Astrocyte of the cerebellum (primary cell): ENCODE measurements around the gene NCAM1.

ENCODE experiments used
- DNase-seq: peaks from one replicate; pipeline ENCODE4 v3.0.0-alpha.2; 2011; ENCODE audit warnings: low read depth
- H3K4me3 ChIP-seq: 2 replicates; pipeline ENCODE4 v1.5.1; 2011; ENCODE audit warnings: mild to moderate bottlenecking, low read depth, low read length, moderate library complexity
- in situ Hi-C: cut with HindIII; loops from 2 replicates; pipeline ENCODE4 v1.10.0; 2017; ENCODE audit warnings: low sequenced_read_pairs
- TF ChIP-seq, protein P1 (sequence below): IDR thresholded peaks from 2 replicates; pipeline ENCODE4 v1.5.1; 2012; ENCODE audit warnings: low read length, low read depth, moderate library complexity, mild to moderate bottlenecking; ENCODE audit errors: missing control alignments

Gene NCAM1

DNA sequence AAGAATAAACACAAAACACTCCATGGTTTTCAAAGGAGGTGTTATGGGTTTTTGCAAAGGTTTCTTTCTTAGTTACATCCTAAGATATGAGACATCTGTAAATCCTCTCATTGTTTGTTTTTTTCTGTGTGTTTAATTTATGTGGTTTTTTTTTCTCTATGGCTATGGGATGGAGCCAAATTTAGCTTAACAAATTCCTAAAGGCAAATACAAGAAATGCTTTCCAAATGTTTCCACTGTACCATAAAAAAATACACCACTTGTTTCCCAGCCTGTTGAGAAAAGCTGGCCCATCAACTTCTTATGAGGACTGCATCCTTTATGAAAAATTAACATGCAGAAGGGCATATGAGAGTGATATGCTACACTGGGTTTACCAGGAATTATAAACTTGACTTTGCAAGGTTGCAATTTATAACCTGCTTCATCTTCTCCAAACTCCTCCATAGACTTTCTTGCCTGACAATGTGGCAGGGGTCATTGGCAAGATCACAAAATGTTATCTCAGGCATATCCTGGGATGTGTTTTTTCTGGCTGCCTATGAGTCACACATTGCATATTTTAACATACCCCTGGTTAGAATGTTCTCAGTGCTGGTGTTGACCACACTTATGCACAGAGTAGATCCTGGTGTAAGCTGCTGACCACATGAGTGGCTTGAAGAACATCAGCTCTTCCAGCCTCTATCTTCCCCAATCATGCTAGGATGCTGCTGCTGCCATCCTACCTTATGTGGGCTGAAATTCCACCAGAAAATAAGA lies 215.6 kb downstream of the NCAM1 start:
- DNase-seq = peak; percentile 83
- in situ Hi-C loops = no loop called here
- H3K4me3 ChIP-seq = no peak overlapping the region
- TF ChIP-seq, protein P1, sequence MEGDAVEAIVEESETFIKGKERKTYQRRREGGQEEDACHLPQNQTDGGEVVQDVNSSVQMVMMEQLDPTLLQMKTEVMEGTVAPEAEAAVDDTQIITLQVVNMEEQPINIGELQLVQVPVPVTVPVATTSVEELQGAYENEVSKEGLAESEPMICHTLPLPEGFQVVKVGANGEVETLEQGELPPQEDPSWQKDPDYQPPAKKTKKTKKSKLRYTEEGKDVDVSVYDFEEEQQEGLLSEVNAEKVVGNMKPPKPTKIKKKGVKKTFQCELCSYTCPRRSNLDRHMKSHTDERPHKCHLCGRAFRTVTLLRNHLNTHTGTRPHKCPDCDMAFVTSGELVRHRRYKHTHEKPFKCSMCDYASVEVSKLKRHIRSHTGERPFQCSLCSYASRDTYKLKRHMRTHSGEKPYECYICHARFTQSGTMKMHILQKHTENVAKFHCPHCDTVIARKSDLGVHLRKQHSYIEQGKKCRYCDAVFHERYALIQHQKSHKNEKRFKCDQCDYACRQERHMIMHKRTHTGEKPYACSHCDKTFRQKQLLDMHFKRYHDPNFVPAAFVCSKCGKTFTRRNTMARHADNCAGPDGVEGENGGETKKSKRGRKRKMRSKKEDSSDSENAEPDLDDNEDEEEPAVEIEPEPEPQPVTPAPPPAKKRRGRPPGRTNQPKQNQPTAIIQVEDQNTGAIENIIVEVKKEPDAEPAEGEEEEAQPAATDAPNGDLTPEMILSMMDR = no peak

DNA sequence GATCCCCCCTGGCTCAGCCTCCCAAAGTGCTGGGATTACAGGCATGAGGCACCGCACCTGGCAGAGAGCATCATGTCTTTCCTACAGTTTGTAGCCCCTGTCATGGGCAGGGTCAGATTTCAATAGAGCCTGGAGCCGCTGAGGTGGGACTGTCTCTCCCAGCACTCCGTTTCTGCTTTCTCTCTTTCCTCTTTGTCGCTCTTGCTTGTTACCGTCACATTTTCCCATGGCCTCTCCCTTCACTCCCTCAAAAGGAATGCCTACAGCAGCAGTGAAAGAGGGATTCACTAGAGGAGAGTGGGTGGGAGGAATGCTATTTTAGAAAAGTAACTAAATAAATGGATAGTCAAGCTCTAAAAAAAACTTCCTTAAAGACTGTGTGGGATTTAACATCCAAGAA lies 216.5 kb downstream of the NCAM1 start:
- H3K4me3 ChIP-seq = no peak overlapping the region
- TF ChIP-seq, protein P1 = no peak
- DNase-seq = no peak
- in situ Hi-C loops = no loop called here

DNA sequence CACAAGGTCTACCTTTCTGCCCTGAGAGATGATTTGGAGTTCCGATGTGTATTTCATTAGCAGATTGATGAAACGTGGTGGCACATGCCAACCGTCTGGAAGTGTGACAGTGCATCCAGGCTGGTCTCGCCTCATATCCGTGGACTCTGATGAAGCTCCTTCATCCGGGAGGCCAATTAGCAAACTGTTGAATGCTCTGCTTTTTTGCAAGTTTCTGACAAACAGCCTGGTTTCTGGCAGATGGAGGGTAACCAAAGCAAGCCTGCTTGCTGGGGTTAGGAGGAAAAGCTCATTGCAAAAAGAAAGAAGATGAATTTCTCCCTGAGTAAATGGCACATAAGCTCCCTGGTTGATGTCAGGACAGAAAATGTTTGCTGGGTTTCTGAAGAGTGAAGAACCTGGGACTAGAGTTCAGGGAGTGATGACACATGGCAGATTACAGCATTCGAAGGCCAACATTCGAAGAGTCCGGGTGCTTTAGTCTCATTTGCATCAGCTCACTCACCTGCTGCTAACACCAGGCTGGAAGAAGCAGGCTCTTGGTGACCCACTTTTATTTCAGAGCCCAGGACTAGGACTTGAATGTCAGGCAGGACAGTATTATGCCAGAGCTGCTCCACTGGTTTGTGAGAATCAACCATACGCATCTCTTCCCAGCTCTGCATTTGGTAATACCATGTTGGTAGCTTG lies 217.3 kb downstream of the NCAM1 start:
- TF ChIP-seq, protein P1 = no peak
- no peak for DNase-seq
- in situ Hi-C loops = no loop called here
- no peak overlapping the region for H3K4me3 ChIP-seq

DNA sequence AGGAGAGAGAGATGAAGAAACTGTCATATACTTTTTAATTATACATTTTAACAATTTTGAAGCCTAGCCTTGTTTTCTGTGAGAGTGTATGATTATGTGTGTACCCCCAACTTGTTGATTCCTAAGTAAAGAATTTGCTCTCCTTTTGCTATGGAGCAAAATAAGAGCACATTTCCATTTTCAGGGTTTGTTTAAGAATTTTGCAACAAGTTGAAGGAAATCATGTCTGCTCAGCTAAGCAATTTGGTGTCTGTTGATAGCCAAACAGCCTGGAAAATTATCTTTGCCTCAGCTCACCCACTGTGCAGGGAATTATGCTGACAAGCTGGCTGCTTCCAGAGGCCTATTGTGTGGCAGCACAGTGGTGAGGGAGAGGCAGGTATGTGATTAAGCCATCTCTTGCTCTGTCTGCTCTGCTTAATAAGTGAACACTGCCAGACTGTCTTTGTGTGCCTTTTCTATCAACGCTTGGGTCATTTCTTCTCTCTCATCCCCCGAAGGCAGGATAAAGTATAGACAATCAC lies 218.0 kb downstream of the NCAM1 start:
- no peak for DNase-seq
- TF ChIP-seq, protein P1 = no peak
- in situ Hi-C loops = no loop called here
- no peak overlapping the region for H3K4me3 ChIP-seq

DNA sequence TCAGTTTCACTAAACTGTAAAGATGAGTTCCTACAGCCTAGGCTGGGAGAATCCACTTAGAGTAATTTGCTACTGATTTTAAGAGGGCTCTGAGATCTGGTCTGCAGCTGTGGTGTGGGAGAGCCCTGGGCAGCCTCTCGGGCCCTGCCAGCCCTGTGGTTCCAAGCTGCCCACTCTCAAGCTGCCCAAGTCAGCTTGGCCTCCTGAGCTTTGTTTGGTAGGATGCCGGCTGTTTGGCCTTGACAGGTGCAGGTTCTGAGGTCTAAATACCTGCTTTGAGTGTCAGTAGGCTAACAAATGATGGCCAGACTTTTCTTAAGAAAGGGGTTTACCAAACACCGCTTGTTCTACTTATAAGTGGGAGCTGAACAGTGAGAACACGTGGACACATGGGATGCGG lies 219.9 kb downstream of the NCAM1 start:
- H3K4me3 ChIP-seq = no peak overlapping the region
- DNase-seq = no peak
- in situ Hi-C loops = no loop called here
- TF ChIP-seq, protein P1 = no peak

DNA sequence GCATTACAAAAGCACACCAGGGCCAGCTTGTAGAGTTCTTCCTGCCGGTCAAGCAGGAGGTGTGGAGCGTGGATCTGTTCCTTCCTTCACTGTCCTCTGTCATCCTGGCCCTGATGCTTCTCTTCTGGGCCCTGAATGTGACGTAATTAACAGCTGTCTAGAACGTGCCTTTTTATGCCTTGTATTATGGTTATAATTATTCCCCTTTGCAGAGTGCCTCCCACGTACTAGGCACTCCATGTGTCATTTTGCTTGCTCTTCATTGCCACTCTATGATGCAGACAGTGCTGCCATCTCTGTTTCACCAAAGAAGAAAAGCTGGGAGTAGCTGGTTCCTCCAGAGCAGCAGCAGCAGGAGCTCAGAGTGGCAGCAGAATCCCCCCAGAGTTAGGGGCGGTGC lies 221.1 kb downstream of the NCAM1 start:
- DNase-seq = no peak
- in situ Hi-C loops = no loop called here
- no peak overlapping the region for H3K4me3 ChIP-seq
- TF ChIP-seq, protein P1 = no peak
